Femur (tissue), 1 donor: Measurements from ENCODE around the gene SNORC.
"Not testable (repeated sequence)": the region's sequence is repeated elsewhere in the genome, so short reads cannot be mapped to it uniquely, and the experiment has no call there.

Source experiments
- DNase-seq: peaks from one replicate; pipeline ENCODE4 v3.0.0-alpha.2; 2017

Gene SNORC

GRCh38 chr2:232870018-232870765 lies at the start of gene SNORC:
SNORC (plus strand) TSS chr2:232870264; CDS start chr2:232870342, 78 bp downstream.
- DNase-seq: no peak

- DNase-seq: no peak
Measured at GRCh38 chr2:232829988-232830387, 40.1 kb upstream of the SNORC start.

GRCh38 chr2:232831496-232831895 lies 38.6 kb upstream of the SNORC start:
- DNase-seq: no peak

- DNase-seq: no peak
Measured at GRCh38 chr2:232833830-232834229, 36.2 kb upstream of the SNORC start.

GRCh38 chr2:232835687-232836208 lies 34.3 kb upstream of the SNORC start:
- DNase-seq: no peak

GRCh38 chr2:232836934-232837333 lies 33.1 kb upstream of the SNORC start:
- no peak for DNase-seq

- DNase-seq: no peak
Measured at GRCh38 chr2:232838406-232838874, 31.6 kb upstream of the SNORC start.

GRCh38 chr2:232839411-232840079 lies 30.5 kb upstream of the SNORC start:
- peak; percentile 46 for DNase-seq

- no peak for DNase-seq
Measured at GRCh38 chr2:232842689-232843088, 27.4 kb upstream of the SNORC start.

GRCh38 chr2:232843834-232844233 lies 26.2 kb upstream of the SNORC start:
- no peak for DNase-seq

- DNase-seq: no peak
Measured at GRCh38 chr2:232846055-232846454, 24.0 kb upstream of the SNORC start.

- no peak for DNase-seq
Measured at GRCh38 chr2:232850039-232850438, 20.0 kb upstream of the SNORC start.

- DNase-seq: not testable (repeated sequence)
Measured at GRCh38 chr2:232852081-232852480, 18.0 kb upstream of the SNORC start.

GRCh38 chr2:232852676-232853075 lies 17.4 kb upstream of the SNORC start:
- no peak for DNase-seq

GRCh38 chr2:232854082-232854481 lies 16.0 kb upstream of the SNORC start:
- no peak for DNase-seq

- DNase-seq: no peak
Measured at GRCh38 chr2:232857158-232857563, 12.9 kb upstream of the SNORC start.

GRCh38 chr2:232859385-232859916 lies 10.6 kb upstream of the SNORC start:
- no peak for DNase-seq

GRCh38 chr2:232860593-232861241 lies 9.3 kb upstream of the SNORC start:
- no peak for DNase-seq

- no peak for DNase-seq
Measured at GRCh38 chr2:232861353-232861752, 8.7 kb upstream of the SNORC start.

- no peak for DNase-seq
Measured at GRCh38 chr2:232863996-232864395, 6.1 kb upstream of the SNORC start.

- no peak for DNase-seq
Measured at GRCh38 chr2:232865165-232865564, 4.9 kb upstream of the SNORC start.

GRCh38 chr2:232866104-232866503 lies 4.0 kb upstream of the SNORC start:
- DNase-seq: no peak
